ENCODE data around the gene SALL3.

Gene SALL3

GRCh38 chr18:78983512-78983911 lies 3.9 kb downstream of the SALL3 start:
- no peak overlapping the region for H3K4me3 Mint-ChIP-seq
- H3K27me3 Mint-ChIP-seq = peaks cover 30% of the 10 kb centered on the region
- H3K4me1 Mint-ChIP-seq = no peaks in the 10 kb centered on the region
- no peak overlapping the region for H3K27ac Mint-ChIP-seq
- H3K9me3 Mint-ChIP-seq = no peaks in the 10 kb centered on the region
- no peak for ATAC-seq
- H3K36me3 Mint-ChIP-seq = no peaks in the 10 kb centered on the region

- peak; percentile 71 for ATAC-seq
- Mint-ChIP-seq H3K27me3 (peaks cover 30% of the 10 kb centered on the region), H3K9me3 (no peaks in the 10 kb centered on the region), H3K36me3 (no peaks in the 10 kb centered on the region), H3K4me1 (no peaks in the 10 kb centered on the region), H3K27ac (no peak overlapping the region), H3K4me3 (no peak overlapping the region)
Observed at GRCh38 chr18:78984941-78985784, 5.5 kb downstream of the SALL3 start.

GRCh38 chr18:78986018-78986481 lies 6.4 kb downstream of the SALL3 start:
- Mint-ChIP-seq H3K9me3 (no peaks in the 10 kb centered on the region), H3K27me3 (peaks cover 28% of the 10 kb centered on the region), H3K36me3 (no peaks in the 10 kb centered on the region), H3K27ac (no peak overlapping the region), H3K4me3 (no peak overlapping the region), H3K4me1 (no peaks in the 10 kb centered on the region)
- ATAC-seq = no peak

GRCh38 chr18:78991446-78991845 lies 11.8 kb downstream of the SALL3 start:
- Mint-ChIP-seq H3K36me3 (no peaks in the 10 kb centered on the region), H3K9me3 (no peaks in the 10 kb centered on the region), H3K27me3 (peaks cover under 1% of the 10 kb centered on the region), H3K27ac (no peak overlapping the region), H3K4me3 (no peak overlapping the region), H3K4me1 (no peaks in the 10 kb centered on the region)
- no peak for ATAC-seq

GRCh38 chr18:78992041-78993011 lies 12.7 kb downstream of the SALL3 start:
- Mint-ChIP-seq H3K27me3 (no peaks in the 10 kb centered on the region), H3K9me3 (no peaks in the 10 kb centered on the region), H3K36me3 (no peaks in the 10 kb centered on the region), H3K4me1 (no peaks in the 10 kb centered on the region), H3K4me3 (no peak overlapping the region), H3K27ac (no peak overlapping the region)
- peak; percentile 70 for ATAC-seq

GRCh38 chr18:78993014-78993926 lies 13.7 kb downstream of the SALL3 start:
- Mint-ChIP-seq H3K27ac (no peak overlapping the region), H3K27me3 (no peaks in the 10 kb centered on the region), H3K4me3 (no peak overlapping the region), H3K9me3 (no peaks in the 10 kb centered on the region), H3K36me3 (no peaks in the 10 kb centered on the region), H3K4me1 (no peaks in the 10 kb centered on the region)
- peak; percentile 6 for ATAC-seq

- Mint-ChIP-seq H3K9me3 (no peaks in the 10 kb centered on the region), H3K27ac (no peak overlapping the region), H3K36me3 (no peaks in the 10 kb centered on the region), H3K4me1 (no peaks in the 10 kb centered on the region), H3K27me3 (no peaks in the 10 kb centered on the region), H3K4me3 (no peak overlapping the region)
- ATAC-seq = no peak
Observed at GRCh38 chr18:78994000-78994399, 14.4 kb downstream of the SALL3 start.

- no peak for ATAC-seq
- Mint-ChIP-seq H3K27ac (no peak overlapping the region), H3K27me3 (no peaks in the 10 kb centered on the region), H3K4me3 (no peak overlapping the region), H3K4me1 (no peaks in the 10 kb centered on the region), H3K36me3 (no peaks in the 10 kb centered on the region), H3K9me3 (no peaks in the 10 kb centered on the region)
Observed at GRCh38 chr18:78994531-78994930, 14.9 kb downstream of the SALL3 start.

GRCh38 chr18:78994977-78995582 lies 15.5 kb downstream of the SALL3 start:
- H3K27me3 Mint-ChIP-seq = no peaks in the 10 kb centered on the region
- no peak overlapping the region for H3K4me3 Mint-ChIP-seq
- ATAC-seq = peak; percentile 35
- H3K4me1 Mint-ChIP-seq = no peaks in the 10 kb centered on the region
- H3K9me3 Mint-ChIP-seq = no peaks in the 10 kb centered on the region
- H3K27ac Mint-ChIP-seq = no peak overlapping the region
- H3K36me3 Mint-ChIP-seq = no peaks in the 10 kb centered on the region

- no peaks in the 10 kb centered on the region for H3K27me3 Mint-ChIP-seq
- no peaks in the 10 kb centered on the region for H3K4me1 Mint-ChIP-seq
- no peaks in the 10 kb centered on the region for H3K36me3 Mint-ChIP-seq
- H3K9me3 Mint-ChIP-seq = no peaks in the 10 kb centered on the region
- no peak overlapping the region for H3K4me3 Mint-ChIP-seq
- no peak for ATAC-seq
- H3K27ac Mint-ChIP-seq = no peak overlapping the region
Observed at GRCh38 chr18:78995740-78996395, 16.2 kb downstream of the SALL3 start.

GRCh38 chr18:78996741-78997490 lies 17.3 kb downstream of the SALL3 start:
- no peaks in the 10 kb centered on the region for H3K4me1 Mint-ChIP-seq
- no peak for ATAC-seq
- no peaks in the 10 kb centered on the region for H3K27me3 Mint-ChIP-seq
- no peak overlapping the region for H3K27ac Mint-ChIP-seq
- no peaks in the 10 kb centered on the region for H3K36me3 Mint-ChIP-seq
- no peaks in the 10 kb centered on the region for H3K9me3 Mint-ChIP-seq
- H3K4me3 Mint-ChIP-seq = no peak overlapping the region

- H3K27me3 Mint-ChIP-seq = no peaks in the 10 kb centered on the region
- no peaks in the 10 kb centered on the region for H3K9me3 Mint-ChIP-seq
- ATAC-seq = no peak
- H3K27ac Mint-ChIP-seq = no peak overlapping the region
- H3K4me3 Mint-ChIP-seq = no peak overlapping the region
- no peaks in the 10 kb centered on the region for H3K4me1 Mint-ChIP-seq
- H3K36me3 Mint-ChIP-seq = no peaks in the 10 kb centered on the region
Observed at GRCh38 chr18:78998371-78999071, 18.9 kb downstream of the SALL3 start.

- Mint-ChIP-seq H3K4me1 (no peaks in the 10 kb centered on the region), H3K27ac (no peak overlapping the region), H3K27me3 (no peaks in the 10 kb centered on the region), H3K4me3 (no peak overlapping the region), H3K36me3 (no peaks in the 10 kb centered on the region), H3K9me3 (no peaks in the 10 kb centered on the region)
- no peak for ATAC-seq
Observed at GRCh38 chr18:78999939-79000338, 20.3 kb downstream of the SALL3 start.
